Measurements from ENCODE around the gene SUPT3H.

The SUPT3H gene

GRCh38 chr6:44949596-44950201 is 428.0 kb downstream of the SUPT3H start:
- no peak overlapping the region for H3K4me3 ChIP-seq (ENCODE audit: low read depth, low read length)
- TF ChIP-seq MAX (IDR thresholded peaks at IDR 0.05; ENCODE audit: low read depth, low read length) (no peak), CTCF (IDR thresholded peaks at IDR 0.05; ENCODE audit: low read depth, low read length) (no peak), MYC (IDR thresholded peaks at IDR 0.05; ENCODE audit: low read depth, low read length) (no peak), POLR2A (IDR thresholded peaks at IDR 0.05; ENCODE audit: extremely low read depth, insufficient read length) (no peak)
- DNase-seq (ENCODE audit: low read depth): no peak

- H3K4me3 ChIP-seq (ENCODE audit: low read depth, low read length): no peak overlapping the region
- TF ChIP-seq MYC (IDR thresholded peaks at IDR 0.05; ENCODE audit: low read depth, low read length): no peak
- no peak for DNase-seq (ENCODE audit: low read depth)
These were observed 434.2 kb downstream of the SUPT3H start for GRCh38 chr6:44943541-44943940.

GRCh38 chr6:44942798-44943197 is 434.9 kb downstream of the SUPT3H start:
- TF ChIP-seq MAX (IDR thresholded peaks at IDR 0.05; ENCODE audit: low read depth, low read length) (no peak), POLR2A (IDR thresholded peaks at IDR 0.05; ENCODE audit: extremely low read depth, insufficient read length) (no peak)
- DNase-seq (ENCODE audit: low read depth): no peak
- no peak overlapping the region for H3K4me3 ChIP-seq (ENCODE audit: low read depth, low read length)

- H3K4me3 ChIP-seq (ENCODE audit: low read depth, low read length): no peak overlapping the region
- TF ChIP-seq MYC (IDR thresholded peaks at IDR 0.05; ENCODE audit: low read depth, low read length) (no peak), MAX (IDR thresholded peaks at IDR 0.05; ENCODE audit: low read depth, low read length) (no peak), POLR2A (IDR thresholded peaks at IDR 0.05; ENCODE audit: extremely low read depth, insufficient read length) (no peak), CTCF (IDR thresholded peaks at IDR 0.05; ENCODE audit: low read depth, low read length) (no peak)
- DNase-seq (ENCODE audit: low read depth): no peak
These were observed 435.5 kb downstream of the SUPT3H start for GRCh38 chr6:44942201-44942600.

- TF ChIP-seq CTCF (IDR thresholded peaks at IDR 0.05; ENCODE audit: low read depth, low read length): no peak
- TF ChIP-seq MYC (IDR thresholded peaks at IDR 0.05; ENCODE audit: low read depth, low read length): no peak
- no peak for DNase-seq (ENCODE audit: low read depth)
These were observed 437.4 kb downstream of the SUPT3H start for GRCh38 chr6:44940367-44940766.

GRCh38 chr6:44935693-44936300 is 441.9 kb downstream of the SUPT3H start:
- TF ChIP-seq MYC (IDR thresholded peaks at IDR 0.05; ENCODE audit: low read depth, low read length): no peak
- no peak for TF ChIP-seq MAX (IDR thresholded peaks at IDR 0.05; ENCODE audit: low read depth, low read length)
- TF ChIP-seq POLR2A (IDR thresholded peaks at IDR 0.05; ENCODE audit: extremely low read depth, insufficient read length): no peak
- TF ChIP-seq CTCF (IDR thresholded peaks at IDR 0.05; ENCODE audit: low read depth, low read length): no peak
- DNase-seq (ENCODE audit: low read depth): no peak
- no peak overlapping the region for H3K4me3 ChIP-seq (ENCODE audit: low read depth, low read length)

More at GRCh38 chr6:44940367-44940766, 437.4 kb downstream of the SUPT3H start:
- no peak overlapping the region for H3K4me3 ChIP-seq (ENCODE audit: low read depth, low read length)

- H3K4me3 ChIP-seq (ENCODE audit: low read depth, low read length): no peak overlapping the region
These were observed 444.6 kb downstream of the SUPT3H start for GRCh38 chr6:44933108-44933507.

More at GRCh38 chr6:44933108-44933507, 444.6 kb downstream of the SUPT3H start:
- no peak for TF ChIP-seq MYC (IDR thresholded peaks at IDR 0.05; ENCODE audit: low read depth, low read length)
- TF ChIP-seq POLR2A (IDR thresholded peaks at IDR 0.05; ENCODE audit: extremely low read depth, insufficient read length): no peak
- TF ChIP-seq MAX (IDR thresholded peaks at IDR 0.05; ENCODE audit: low read depth, low read length): no peak
- TF ChIP-seq CTCF (IDR thresholded peaks at IDR 0.05; ENCODE audit: low read depth, low read length): no peak
- DNase-seq (ENCODE audit: low read depth): no peak
